GM18861 (cell line): ENCODE data around the gene FCRL6.

ENCODE experiments used
- ATAC-seq: cut with Tn5 transposase; IDR thresholded peaks from one replicate; pipeline ENCODE4 v1.9.1; 2021; ENCODE audit not compliant: unreplicated experiment

Gene FCRL6

GRCh38 chr1:159860456-159860855 lies 58.3 kb downstream of the FCRL6 start:
- no peak for ATAC-seq

DNA sequence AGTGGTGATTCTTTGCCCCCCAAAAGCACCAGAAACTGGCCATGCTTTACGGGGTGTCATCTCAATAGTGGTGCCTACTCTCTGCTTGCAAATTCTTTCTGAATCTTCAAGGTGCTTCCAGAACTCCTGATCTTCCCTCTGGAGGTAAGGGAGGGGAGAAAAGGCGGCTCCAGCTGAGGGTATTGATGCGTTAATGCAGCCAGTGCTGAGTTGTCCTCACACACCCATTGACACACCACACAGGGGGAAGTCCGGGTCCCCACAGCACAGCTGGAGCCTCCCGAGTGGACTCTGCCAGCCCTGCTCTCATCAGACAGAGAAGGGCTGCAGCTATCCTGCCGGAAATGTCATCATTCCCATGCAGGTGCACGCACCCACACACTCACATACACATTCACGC lies 59.1 kb downstream of the FCRL6 start:
- no peak for ATAC-seq

- no peak for ATAC-seq
Observed at GRCh38 chr1:159862031-159862430, 59.9 kb downstream of the FCRL6 start.

DNA sequence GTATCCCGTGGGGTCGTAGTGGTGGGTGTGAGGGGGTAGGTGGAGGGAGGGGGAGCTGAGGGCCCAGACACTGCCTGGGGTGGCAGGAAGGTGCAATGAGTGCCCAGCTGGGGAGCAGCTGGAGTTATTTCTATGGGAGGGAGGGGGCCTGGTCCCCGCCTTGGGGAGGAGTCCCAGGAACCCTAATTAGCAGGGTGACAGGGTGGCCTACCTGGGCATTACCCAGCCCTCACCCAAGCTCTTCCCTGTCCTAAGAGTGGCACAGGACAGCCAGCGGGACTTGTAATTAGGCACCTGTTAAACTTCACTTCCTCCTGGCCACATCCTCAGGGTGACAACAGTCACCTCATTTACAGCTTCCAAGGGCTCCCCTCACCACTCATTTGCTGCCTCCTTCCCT lies 60.4 kb downstream of the FCRL6 start, which contains the start of gene VSIG8:
Gene VSIG8, minus strand, starts transcription at position 101 of the 400 bp plus-strand sequence. CDS start 136 bp downstream, outside the sequence.
- ATAC-seq, result no peak

DNA sequence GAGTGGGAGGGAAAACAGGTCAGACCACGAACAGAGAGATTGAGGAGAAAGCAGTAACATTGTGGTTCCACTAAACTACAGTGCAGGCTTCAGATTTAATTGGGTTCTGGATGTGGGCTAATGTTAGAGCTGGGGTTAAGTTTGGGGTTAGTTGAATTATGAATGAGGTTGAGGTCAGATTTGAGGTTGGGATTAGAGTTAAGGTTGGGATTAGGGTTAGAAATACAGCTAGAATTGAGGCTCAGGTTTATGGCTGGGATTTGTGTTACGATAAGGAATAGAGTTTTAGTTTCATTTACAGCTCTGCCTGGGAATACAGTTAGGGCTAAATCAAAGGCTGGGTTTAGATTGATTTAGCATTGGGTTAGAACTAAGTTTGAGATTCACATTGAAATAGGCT lies 62.1 kb downstream of the FCRL6 start:
- ATAC-seq, result no peak
